ENCODE data around the gene MAP4K3.

MAP4K3 gene

GRCh38 chr2:39256040-39256439, 181.0 kb downstream of the MAP4K3 start:
- no peak for DNase-seq (ENCODE audit: low read depth in 1 of 2, low spot score in 1 of 2)
- Histone ChIP-seq H3K4me3 (replicated peaks; ENCODE audit: insufficient read depth, low read length) (no peak overlapping the region), H3K27me3 (ENCODE audit: insufficient read depth, poor library complexity, severe bottlenecking) (no peaks in the 10 kb centered on the region), H3K27ac (replicated peaks) (no peak overlapping the region)
- TF ChIP-seq POLR2AphosphoS5 (IDR thresholded peaks at IDR 0.05; ENCODE audit: low read depth), result no peak
- no peak for TF ChIP-seq GABPA (IDR thresholded peaks at IDR 0.05; ENCODE audit: low read depth)
- TF ChIP-seq, protein P1, sequence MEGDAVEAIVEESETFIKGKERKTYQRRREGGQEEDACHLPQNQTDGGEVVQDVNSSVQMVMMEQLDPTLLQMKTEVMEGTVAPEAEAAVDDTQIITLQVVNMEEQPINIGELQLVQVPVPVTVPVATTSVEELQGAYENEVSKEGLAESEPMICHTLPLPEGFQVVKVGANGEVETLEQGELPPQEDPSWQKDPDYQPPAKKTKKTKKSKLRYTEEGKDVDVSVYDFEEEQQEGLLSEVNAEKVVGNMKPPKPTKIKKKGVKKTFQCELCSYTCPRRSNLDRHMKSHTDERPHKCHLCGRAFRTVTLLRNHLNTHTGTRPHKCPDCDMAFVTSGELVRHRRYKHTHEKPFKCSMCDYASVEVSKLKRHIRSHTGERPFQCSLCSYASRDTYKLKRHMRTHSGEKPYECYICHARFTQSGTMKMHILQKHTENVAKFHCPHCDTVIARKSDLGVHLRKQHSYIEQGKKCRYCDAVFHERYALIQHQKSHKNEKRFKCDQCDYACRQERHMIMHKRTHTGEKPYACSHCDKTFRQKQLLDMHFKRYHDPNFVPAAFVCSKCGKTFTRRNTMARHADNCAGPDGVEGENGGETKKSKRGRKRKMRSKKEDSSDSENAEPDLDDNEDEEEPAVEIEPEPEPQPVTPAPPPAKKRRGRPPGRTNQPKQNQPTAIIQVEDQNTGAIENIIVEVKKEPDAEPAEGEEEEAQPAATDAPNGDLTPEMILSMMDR (IDR thresholded peaks at IDR 0.05; ENCODE audit: insufficient read depth, low read length), result no peak
- no peak for TF ChIP-seq REST (IDR thresholded peaks at IDR 0.05; ENCODE audit: insufficient replicate concordance, low read depth)
- TF ChIP-seq SPI1 (IDR thresholded peaks at IDR 0.05; ENCODE audit: borderline replicate concordance, low read depth), result no peak

DNA sequence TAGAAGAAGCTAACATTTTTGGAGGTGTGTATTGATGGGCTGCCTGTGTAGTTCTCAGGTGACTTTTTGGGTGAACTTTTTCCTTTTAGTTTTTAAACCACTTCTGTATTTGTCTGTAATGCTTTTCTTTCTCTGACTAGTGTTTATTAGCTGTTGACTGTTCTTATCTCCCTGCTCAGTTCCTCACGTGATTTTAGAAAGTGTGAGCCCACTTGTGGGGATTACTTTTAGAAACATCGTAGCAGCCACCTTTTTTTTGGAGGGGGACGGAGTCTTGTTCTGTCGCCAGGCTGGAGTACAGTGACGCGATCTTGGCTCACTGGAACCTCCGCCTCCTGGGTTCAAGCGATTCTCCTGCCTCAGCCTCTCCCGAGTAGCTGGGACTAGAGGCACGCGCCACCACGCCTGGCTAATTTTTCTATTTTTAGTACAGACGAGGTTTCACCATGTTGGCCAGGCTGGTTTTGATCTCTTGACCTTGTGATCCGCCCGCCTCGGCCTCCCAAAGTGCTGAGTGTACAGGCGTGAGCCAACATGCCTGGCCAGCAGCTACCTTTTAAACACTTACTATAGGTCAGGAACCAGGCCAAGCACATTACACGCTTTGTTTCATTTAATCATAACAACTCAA, 184.1 kb downstream of the MAP4K3 start:
- Histone ChIP-seq H3K27ac (replicated peaks) (no peak overlapping the region), H3K4me3 (replicated peaks; ENCODE audit: insufficient read depth, low read length) (no peak overlapping the region), H3K27me3 (ENCODE audit: insufficient read depth, poor library complexity, severe bottlenecking) (no peaks in the 10 kb centered on the region)
- TF ChIP-seq, protein P1 (IDR thresholded peaks at IDR 0.05; ENCODE audit: insufficient read depth, low read length), result no peak
- DNase-seq (ENCODE audit: low read depth in 1 of 2, low spot score in 1 of 2), result no peak

DNA sequence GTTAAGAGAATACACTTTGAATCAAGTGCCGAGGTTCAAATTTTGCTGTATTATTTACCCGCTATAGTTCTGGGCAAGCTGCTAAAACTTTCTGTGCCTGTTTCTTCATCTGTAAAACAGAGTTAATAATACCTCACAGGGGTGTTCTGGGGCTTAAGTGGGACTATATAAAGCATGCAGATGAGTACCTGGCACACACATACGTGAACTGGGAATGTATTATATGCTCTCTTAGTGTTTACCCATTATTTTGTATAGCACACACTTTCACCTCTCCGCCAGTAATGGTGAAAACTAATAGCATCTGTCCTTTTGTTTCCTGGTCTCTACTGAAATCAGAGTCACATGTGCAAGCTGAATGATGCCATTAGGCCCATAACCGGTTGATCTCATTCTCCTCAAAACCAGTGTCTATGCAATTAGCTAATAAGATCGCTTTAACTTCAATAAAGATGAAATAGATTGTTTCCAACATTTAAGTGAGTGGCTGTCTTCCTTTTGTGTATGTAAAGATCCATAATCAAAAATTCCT, 189.5 kb downstream of the MAP4K3 start:
- TF ChIP-seq, protein P1 (IDR thresholded peaks at IDR 0.05; ENCODE audit: insufficient read depth, low read length), result no peak
- TF ChIP-seq POLR2AphosphoS5 (IDR thresholded peaks at IDR 0.05; ENCODE audit: low read depth) (no peak), GABPA (IDR thresholded peaks at IDR 0.05; ENCODE audit: low read depth) (no peak), SPI1 (IDR thresholded peaks at IDR 0.05; ENCODE audit: borderline replicate concordance, low read depth) (no peak), REST (IDR thresholded peaks at IDR 0.05; ENCODE audit: insufficient replicate concordance, low read depth) (no peak)
- Histone ChIP-seq H3K27me3 (ENCODE audit: insufficient read depth, poor library complexity, severe bottlenecking) (no peaks in the 10 kb centered on the region), H3K27ac (replicated peaks) (no peak overlapping the region), H3K4me3 (replicated peaks; ENCODE audit: insufficient read depth, low read length) (no peak overlapping the region)
- DNase-seq (ENCODE audit: low read depth in 1 of 2, low spot score in 1 of 2), result no peak

Data from HL-60 (cell line).